NCI-H69 (cell line): ENCODE measurements around the gene TALDO1.
A peak's percentile ranks its signal among the peaks of the same experiment; 100 is the strongest.

Experiments
- DNase-seq: peaks from one replicate; lab custom pipeline; 2025; lab: John Stamatoyannopoulos, UW

Gene TALDO1

DNA sequence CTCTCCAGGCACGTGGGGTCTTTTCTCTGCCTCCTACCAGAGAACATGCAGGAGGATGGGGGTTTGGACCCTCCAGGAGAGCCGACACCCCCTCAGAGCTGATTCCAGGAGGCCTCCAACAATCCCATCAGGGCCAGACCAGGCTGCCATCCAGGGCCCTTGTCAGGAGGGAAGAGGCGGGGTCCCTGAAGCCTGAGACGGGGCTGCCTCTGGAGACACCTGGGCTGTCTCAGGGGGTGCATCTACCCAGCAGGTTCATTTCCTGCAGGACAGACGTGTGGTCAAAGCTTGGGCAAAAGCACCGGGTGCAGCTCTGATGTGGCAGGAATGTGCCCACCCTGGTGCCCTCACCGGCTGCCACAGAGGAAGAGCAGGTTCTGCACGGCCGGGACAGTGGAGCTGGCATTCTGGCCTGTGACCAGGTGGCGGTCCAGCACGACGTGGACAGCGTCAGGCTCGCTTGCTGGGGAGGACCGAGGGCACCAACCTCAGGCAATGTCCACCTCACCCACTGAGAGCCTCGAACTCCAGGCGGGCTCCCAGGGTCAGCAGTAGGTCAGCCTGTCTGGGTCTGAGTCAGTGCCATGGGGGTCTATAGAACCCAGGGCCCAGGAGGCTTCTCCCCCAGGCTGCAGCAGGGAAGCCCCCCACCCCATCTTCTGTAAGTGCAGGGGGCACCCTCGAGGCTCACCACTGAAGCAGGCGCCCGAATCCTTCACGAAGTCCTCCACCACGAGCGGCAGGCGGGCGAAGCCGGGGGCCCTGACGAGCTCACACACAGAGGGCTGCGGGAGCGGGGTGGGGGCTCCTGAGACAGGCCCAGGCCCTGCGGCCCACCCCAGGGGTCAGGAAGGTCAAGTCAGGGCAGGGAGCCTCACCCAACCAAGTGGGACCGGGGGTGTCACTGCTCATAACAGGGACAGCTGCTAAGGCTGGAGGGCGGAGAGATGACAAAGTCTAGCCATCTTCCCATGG lies 23.7 kb downstream of the TALDO1 start:
- DNase-seq = no peak

DNA sequence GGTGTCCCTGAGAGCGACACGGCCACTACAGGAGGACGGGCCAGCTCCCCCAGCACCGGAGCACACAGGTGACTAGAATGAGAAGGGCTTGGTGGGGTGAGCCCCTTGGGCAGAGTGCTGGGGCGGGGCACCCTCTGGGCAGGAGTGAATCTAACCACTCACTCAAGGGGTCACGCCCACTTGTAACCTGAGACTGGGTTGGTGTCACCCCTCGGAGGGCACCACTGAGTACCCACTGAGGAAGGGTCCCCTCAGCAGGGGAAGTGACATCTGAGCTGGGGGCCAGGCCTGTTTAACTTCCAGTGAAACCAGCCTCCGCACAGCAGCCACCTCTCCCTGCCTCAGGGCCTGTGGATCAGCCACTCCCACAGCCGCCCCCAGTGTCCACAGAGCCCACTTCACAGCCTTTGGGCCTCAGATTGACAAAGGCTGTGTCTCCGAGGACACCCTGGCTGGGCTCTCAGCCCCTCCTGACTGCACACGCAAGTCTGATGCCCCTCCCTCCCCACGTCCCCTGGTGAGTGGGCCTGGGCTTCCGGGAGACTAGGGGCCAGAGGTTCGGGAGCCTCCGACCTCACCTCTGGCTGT lies 24.4 kb downstream of the TALDO1 start:
- no peak for DNase-seq

DNA sequence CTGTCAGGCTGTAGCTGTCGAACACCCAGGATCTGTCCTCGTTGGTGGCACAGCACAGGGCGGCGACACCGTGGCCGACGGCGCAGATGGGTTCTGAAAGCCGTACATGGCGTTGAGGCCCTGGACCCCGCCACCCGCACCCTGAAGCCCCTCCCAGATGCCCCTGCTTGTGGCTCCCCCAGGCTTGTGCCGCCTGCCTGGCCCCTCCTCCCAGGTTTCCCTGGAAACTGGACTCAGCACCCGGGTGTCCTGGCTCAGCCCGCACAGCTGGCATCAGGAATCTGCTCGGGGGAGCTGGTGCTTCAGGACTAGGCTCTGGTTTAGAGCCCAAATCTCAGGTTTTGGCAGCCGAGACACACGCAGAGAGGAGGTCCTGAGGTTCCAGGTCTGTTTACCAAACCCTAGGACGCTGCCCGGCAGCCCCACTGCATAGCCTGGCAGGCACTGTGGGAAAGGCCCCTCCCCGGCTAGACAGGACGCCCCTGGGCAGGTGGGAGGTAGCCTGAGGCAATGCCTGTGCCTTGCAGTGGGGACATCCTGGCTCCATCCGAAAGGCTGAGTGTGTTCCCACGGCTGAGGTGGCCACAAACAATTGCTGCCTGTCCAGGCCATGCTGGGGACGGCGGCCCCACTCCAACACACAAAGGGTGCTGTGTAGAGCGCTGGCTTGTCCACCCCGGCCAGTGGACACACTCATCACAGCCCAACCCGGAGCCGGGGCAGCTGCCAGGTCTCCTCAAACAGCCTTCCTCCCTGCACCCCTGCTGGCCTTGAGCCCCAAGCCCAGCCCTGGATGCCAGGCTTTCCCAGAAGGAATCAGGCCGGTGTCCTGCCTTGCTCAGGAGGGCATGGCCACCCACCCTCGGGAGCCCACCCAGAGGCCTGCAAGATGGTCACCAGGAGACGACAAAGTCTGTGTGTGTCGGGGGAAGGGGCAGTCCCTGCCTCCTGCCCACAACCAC lies 25.4 kb downstream of the TALDO1 start:
- DNase-seq = no peak

DNA sequence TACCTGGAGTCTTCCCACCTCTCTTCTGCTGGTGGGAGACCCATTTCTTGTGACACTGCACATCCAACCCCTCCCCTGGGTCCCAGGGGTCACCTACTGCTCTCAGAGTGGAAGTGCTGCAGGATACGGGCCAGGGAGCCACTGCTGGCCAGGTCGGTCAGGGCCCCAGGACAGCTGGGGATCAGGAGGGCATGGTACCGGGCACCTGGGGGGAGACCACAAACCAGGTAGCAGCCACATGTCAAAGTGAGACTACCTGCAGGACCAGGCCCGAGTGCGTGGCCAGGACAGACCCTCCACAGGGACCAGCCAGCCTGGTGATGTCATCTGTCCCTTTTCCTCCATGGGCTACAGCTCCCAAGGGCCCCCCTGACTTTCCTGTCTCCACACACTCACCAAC lies 26.2 kb downstream of the TALDO1 start:
- no peak for DNase-seq

DNA sequence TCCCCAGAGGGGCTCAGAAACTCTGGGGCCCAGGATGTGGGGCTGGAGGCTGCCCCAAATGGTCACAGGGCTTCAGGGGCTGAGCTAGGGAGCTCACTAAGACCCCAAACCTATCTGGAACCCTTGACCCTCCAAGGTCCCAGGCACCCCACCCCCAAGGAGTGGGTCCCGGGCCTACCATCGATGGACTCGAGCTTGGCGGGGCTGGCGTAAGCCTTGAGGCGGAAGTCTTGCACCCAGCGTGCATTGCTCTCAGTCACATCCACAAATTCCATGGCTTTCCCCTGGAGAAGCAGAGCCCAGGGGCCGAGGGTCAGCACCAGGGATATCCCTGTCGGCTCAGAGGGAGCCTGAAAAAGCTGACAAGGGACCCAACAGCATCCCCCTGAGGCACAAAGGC lies 26.6 kb downstream of the TALDO1 start:
- no peak for DNase-seq

DNA sequence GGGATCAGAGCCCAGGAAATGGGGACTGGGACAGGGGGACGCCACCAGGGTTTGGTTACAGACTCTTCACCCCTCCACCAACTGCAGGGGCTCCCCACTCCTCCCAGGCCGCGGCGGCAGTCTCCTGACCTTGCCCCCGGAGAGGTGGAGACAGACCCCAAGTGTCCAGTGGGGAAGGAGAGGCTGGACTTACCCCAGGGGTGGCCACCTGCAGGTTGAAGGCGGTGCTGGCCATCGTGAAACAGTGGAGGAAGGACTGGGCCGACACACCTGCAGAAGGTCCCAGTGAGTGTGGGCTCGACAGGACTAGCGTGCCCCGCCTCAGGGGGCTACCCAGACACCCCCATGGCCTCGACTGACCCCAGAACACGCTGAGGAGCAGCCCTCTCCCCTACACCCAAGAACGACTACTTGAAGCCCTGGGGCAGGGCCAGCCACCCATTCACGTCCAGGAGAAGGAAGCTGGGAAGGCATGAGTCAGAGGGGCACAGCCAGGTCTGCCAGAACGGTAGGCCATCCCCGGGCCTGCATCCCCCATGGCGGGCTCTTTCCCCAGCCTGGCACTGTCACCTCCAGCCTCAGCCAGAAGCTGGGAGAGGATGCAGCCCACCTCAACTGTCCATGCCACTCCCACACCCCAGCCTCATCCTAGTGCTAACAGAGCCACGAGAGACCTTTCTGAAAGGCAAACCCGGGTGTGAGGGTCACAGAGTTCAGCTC lies 27.8 kb downstream of the TALDO1 start:
- DNase-seq = no peak

DNA sequence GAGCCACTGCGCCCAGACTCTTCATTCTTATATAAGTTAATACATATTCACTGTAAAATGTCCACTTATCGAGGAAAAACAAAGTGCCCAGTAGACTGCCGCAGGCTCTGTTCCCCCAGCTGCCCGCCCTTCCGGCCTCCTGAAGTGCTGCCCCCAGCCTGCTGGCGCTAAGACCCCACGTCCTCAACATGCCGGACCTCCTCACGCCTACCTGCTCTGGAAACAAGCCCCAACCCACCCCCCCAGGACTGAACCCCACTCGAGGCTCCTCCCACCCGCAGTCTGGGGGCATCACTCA lies 28.9 kb downstream of the TALDO1 start:
- DNase-seq = no peak

DNA sequence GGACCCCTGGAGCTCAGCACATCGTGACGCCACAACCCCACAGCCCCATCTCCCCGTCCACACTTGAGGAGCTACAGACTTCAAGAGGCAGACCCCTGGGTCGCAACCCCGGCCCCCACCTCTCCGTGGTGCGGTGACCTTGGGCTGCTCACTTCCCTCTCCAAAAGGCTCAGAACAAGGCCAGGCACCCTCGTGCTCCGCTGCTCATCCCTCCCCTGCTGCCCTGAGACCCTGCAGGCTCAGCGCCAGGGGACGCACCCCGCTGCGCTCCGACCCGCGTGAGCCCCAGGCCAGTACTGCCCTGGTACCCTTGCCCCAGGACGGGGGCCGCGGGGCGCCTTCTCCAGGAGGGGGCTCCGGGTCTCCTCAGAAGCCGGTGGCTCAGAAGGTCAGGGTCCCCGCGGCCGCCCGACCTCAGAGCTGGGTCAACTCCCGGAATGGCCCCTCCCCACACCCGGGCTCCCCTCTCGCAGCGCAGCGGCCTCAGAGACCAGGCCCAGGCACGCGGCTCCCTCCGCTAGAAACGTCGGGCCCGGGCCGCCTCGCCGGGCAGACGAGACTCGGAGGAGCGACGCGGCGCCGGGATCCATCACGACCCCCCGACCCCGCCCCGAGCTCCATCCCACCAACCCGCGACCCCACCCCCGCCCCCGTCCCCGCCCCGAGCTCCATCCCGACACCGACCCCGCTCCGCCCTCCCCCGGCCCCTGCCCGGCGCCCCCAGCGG lies 29.5 kb downstream of the TALDO1 start:
- peak; percentile 73 for DNase-seq

DNA sequence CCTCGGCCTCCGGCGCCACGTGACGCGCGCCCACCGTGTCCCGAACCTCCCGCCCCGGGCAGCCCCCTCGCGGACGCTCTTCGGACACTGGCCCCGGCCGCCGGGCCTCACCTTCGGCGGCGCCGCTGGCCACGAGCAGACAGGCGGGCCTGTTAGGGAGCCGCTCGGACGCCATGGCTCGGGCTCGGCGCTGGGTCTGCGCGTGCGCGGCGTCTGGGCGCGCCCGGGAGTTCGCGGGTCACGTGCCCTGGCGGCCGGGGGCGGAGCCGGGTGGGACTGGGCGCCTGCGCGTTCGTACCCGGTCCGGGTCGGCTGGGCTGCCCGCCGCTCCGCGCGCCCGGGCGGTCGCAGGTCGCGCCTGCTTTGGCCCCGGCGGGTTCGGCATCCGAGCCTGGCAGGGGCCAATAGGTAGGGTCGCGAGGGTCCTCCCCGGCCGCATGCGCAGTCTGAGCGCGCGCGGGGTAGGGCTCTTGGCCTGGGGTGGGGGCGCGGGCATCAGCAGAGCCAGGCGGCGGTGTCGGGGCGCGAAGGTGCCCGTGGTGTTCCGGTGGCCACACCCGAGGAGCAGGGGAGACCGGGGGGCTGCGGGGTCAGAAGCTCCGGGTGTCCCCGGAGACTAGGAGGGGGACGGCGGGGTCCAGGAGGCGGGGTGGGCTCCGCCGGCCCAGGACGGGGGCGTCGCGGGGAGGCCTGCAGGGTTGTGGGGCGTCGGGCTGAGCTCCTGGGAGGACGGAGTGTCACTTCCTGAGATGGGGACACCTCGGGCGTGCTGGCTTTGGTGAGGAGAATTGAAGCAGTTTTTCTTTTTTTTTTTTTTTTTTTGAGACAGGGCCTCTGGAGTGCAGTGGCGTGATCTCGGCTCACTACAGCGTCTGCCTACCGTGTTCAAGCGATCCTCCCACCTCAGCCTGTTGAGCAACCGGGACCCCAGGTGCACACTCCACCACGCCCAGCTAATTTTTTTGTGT lies 30.3 kb downstream of the TALDO1 start, which contains the start of gene GATD1:
Gene GATD1 (minus strand): TSS at position 200 of the 968 bp plus-strand sequence. CDS start 25 bp downstream, at position 175.
- peak; percentile 94 for DNase-seq

DNA sequence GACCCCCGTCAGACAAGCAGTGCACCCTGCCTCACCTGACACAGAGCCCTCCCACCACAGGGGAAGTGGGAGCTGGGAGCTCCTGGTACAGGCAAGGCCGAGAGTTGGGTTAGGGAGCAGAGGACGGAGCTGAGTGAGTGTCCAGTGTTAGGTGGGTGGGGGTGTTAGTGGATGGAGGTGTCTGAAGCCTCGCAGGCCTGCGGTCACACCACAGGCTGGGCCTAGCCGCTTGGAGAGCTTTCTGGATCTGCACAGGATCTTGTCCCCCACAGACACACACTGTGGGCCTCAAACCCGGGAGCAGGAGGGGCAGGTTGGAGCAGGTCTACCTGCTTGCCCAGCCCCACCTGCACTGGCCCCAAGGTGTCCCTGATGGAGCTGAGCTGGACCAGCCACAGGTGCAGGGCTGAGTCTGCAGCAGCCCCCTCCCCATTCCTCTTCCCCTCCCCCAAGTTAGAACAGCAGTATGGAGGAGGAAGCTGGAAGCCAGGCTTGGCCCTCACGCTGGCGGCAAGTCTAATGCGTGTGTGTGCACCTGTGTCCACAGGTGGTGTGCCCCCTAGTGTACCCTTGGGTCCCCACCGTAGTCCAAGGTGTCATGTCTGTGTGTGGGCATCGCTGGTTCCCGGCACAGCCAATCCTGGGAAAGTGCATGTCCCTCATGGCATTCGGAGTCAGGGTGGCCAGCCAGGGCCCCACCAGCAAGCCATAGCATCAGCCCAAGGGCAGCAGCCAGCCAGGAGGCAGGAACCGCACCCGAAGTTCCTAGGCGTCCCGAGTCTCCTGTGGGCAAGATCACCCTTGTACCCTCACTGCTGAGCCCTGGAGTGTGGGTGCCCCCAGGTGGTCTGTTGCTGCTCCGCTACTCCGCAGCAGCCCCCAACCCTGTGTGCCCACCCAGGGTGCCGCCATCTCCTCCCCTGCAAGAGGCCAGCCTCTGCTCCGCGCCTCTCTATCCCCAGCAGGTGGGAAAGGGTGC lies 32.0 kb downstream of the TALDO1 start:
- no peak for DNase-seq

DNA sequence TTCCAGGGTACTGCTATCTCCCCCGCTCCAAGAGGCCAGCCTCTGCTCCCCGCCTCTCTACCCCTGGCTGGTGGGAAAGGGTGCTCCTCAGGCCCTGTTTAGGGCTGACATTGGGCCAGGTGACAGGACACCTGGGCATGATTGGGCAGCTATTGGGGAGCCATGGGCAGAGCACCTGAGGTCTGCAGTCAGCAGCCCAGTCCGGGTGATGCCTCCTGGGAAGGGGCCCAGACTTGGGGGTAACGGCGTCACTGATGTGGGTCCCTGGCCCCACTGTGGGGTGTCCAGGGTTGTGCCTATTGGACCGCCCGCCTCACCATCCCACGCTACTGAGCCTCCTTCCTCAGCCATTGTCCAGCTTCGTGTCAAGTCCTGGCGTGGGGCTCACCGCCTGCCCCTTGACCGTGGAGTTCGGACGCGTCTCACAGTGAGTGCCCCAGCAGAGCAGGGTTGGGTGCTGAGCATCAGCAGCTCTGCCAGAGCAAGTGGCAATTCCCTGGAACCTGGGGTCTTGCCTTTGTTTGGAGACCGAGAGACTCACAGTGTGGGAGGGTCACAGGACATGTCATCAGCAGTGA lies 32.8 kb downstream of the TALDO1 start:
- DNase-seq = no peak

DNA sequence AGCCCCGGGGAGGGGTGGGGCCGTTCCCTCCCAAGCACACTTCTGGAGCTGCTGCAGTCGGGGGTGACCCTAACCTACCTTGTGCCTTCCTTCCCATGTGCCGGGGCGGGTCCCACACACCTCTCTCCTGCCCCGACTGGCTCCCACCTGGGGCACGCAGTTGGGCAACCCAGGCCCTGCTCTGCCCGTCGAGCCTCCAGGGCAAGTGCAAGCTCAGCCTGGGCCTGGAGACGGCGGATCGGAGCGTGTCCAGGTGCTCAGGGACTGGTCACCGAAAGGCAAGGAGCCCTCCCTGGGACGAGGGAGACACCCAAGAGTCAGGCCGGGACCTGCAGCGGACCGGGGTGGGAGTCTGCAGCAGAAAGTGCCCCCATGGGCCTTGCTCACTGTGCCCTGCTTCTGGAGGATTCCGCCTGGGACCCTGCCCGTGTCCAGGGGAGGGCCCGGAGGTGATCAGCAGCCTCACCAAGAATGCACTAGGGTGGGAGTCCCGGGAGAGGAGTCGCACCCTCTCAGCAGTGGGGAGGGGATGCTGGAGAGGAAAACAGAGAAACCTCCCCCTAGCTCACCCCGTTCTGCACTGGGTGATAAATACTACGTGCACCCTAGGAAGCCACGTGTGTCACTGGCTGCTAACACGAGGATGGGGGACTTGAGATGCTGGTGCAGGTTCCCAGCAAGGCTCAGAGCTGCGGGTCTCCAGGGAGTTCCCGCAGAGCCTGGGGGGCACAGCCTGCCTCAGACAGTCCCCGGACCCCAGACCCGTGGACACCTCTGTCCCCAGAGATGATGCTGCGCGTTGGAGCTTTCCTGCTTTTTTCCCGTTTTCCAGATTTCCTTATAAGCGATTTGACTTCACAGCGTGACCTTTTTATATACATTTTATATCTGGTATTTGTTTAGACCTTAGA lies 35.3 kb downstream of the TALDO1 start:
- peak; percentile 45 for DNase-seq

DNA sequence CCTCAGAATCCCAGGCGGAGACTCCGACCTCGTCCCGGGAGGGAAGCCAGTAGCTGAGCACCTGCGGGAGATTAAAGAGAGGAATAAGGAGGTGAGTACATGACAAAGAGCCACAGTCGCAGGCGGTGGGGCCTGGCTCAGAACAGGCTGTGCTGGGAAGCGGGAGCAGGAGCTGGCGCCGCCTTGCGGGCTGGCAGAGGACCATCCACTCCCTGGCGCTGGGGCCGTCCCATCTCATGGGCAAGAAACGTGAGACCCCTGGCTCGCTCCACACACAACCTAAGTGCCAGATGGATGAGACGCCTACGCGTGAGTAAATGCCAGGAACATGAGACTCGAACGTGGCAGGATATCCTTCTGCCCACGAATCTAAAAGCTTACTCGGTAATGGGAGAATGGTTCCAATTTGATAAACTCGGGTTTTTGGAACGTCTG lies 36.3 kb downstream of the TALDO1 start:
- DNase-seq = peak; percentile 92

DNA sequence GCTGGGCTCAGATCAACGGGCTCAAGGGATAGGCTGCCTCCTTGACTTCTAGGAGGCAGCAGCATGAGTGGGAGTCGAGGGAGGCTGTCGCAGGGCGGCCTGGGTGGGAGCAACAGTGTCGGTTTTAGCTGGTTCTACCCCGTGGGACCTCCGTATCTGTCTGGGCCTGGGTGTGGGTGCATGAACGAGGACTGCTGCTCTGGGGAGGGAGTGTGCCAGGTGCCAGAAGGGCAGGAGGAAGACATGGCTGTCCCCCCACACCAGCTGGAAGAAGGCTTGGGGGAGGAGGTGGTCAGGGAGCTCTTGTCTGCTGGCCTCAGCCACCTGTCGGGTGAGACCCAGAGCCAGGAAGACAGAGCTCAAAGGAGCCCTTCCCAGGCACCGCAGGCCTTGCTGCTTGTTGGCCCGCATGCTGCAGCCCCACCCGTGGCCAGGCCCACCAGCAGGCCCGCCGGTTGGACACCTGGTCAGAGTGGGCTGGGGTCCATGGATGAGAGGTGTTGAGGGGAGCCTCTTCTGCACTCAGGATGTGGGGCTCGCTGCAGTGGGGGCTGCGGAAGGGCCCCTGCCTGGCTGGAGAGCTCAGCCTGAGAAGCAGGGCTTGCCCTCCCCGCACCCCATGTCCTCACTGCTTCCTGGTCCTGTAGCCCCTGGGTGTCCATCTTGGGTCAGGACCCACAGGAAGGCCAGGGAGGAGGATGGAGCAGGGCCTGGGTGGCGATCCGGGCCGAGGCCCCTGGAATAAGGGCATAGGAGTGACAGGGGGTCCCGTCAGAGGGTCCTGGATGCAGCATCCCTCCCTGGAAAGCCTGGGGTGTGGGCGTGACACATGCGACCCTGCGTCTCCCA lies 39.2 kb downstream of the TALDO1 start:
- DNase-seq = no peak

DNA sequence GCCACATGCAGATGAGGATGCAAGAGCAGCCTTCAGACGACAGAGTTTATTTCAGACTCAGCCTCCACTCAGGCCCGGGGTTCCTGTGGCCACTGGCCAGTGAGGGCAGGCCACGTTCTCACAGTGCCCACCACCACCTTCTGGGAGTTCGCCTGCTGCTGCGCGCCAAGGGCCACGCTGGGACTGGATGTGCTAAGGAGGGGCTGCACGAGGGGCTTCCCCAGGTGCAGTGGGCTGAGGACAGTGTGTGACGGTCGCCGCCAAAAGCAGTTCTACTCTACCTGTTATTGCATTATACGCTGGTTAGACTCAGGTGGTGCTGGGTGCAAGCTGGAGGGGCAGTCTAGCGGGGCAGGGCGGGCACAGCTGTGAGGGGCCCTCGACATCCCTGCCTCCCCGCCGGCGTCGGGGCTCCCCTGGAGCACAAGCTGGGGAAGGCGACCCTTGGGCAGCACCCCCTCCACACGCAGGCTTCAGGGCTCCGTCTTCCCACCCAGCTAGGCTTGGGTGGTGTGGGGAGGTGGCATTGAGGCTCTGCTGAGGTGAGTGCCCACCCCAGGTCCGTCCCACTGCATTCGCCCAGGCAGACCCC lies 39.9 kb downstream of the TALDO1 start:
- DNase-seq = no peak
